AG09319 (cell line): ENCODE measurements around the gene ENTPD7.

Source experiments
- DNase-seq: peaks from one replicate; pipeline ENCODE4 v3.0.0-alpha.2; 2010; ENCODE audit warnings: low read depth; ENCODE audit errors: extremely low read depth
- CTCF ChIP-seq: IDR thresholded peaks from 2 replicates; pipeline ENCODE4 v1.5.1; 2011; ENCODE audit warnings: low read depth, mild to moderate bottlenecking, inconsistent platforms, low read length, moderate library complexity

Gene ENTPD7

GRCh38 chr10:99654390-99655175 is 4.7 kb upstream of the ENTPD7 start:
- TF ChIP-seq CTCF: no peak
- no peak for DNase-seq

- TF ChIP-seq CTCF: no peak
- DNase-seq: no peak
These were observed 2.9 kb upstream of the ENTPD7 start for GRCh38 chr10:99656199-99657064.

GRCh38 chr10:99658622-99659030 is 683 bp upstream of the ENTPD7 start:
- no peak for TF ChIP-seq CTCF
- DNase-seq: no peak

- no peak for DNase-seq
- no peak for TF ChIP-seq CTCF
These were observed 608 bp downstream of the ENTPD7 start for GRCh38 chr10:99659868-99660366.

- no peak for TF ChIP-seq CTCF
- DNase-seq: no peak
These were observed 1.5 kb downstream of the ENTPD7 start for GRCh38 chr10:99660662-99661376.

GRCh38 chr10:99661377-99661763 is 2.1 kb downstream of the ENTPD7 start:
- no peak for DNase-seq
- TF ChIP-seq CTCF: no peak
